Pancreas (tissue), 10 donors: Measurements from ENCODE around the gene DAB2IP. TPM values are rescaled to one million over a fixed set of nuclear protein-coding genes. Genes with fewer than 3 reads are reported as not detected.

Source experiments
- ATAC-seq, 4 donors: fragments of 200-7000 bp; cut with Tn5 transposase; one replicate each; pipeline versions ENCODE4 v1.8.0 to v1.9.1; 2020; ENCODE audit warnings: mild to moderate bottlenecking in 4 of 4, moderate library complexity in 4 of 4
- DNase-seq, 6 donors: peaks; one replicate each; pipeline ENCODE4 v3.0.0-alpha.2; 2020
- FAIRE-seq: peaks from 2 replicates; lab custom pipeline; 2012; peaks lifted over from hg19 to GRCh38; lab: Jason Lieb, UNC
- H3K27ac ChIP-seq, 4 donors: fragments of 200-600 bp; sonication (generic); 1 replicate in 3 of 4; 2 replicates in 1 of 4; pipeline versions ENCODE4 v1.5.0 to v1.8.0; 2020
- H3K27me3 ChIP-seq, 4 donors: fragments of 200-600 bp; one replicate each; pipeline ENCODE4 v1.8.0; 2021
- H3K36me3 ChIP-seq, 3 donors: fragments of 200-600 bp; sonication (generic) in 1 of 3; one replicate each; pipeline versions ENCODE4 v1.5.0 to v1.8.0; 2020 to 2021
- H3K4me1 ChIP-seq, 3 donors: fragments of 200-600 bp; one replicate each; pipeline ENCODE4 v1.8.0; 2021
- H3K4me3 ChIP-seq, 4 donors: fragments of 200-600 bp; sonication (generic) in 2 of 4; one replicate each; pipeline versions ENCODE4 v1.5.0 to v1.8.0; 2020 to 2021
- H3K9me3 ChIP-seq, 4 donors: fragments of 200-600 bp; one replicate each; pipeline ENCODE4 v1.8.0; 2021
- CTCF ChIP-seq, 4 donors: fragments of 200-600 bp; sonication (generic) in 3 of 4; IDR thresholded peaks; one replicate each; pipeline versions ENCODE4 v1.5.0 to v1.8.0; 2021; ENCODE audit warnings: antibody characterized with exemption in 4 of 4
- WGBS, 2 donors: extraction: QIAGEN DNeasy Blood & Tissue Kit; methylation state at CpG; one replicate each; pipeline ENCODE4 v1.1.7; 2013; 5-methylcytosine and 5-hydroxymethylcytosine counted together
- intact Hi-C, 3 donors: fragments of 100-400 bp; cut with DNase I; formaldehyde crosslinking; loops; one replicate each; pipeline versions ENCODE4 v1.11.1 to v1.14.2; 2022
- polyA plus RNA-seq, 2 donors: library from polyadenylated mRNA; stranded (reverse); fragments of 200-250 nt; gene quantifications; one replicate each; pipeline ENCODE4 v1.2.3, GENCODE V29; 2013
- total RNA-seq, 6 donors: library from RNA; stranded (reverse); fragmentation: NEBNext Ultra II Directional in 4 of 6; extraction: Animal tissue kit (Norgen Biotek cat#: 25700) in 4 of 6; gene quantifications; one replicate each; pipeline versions ENCODE4 v1.2.1 to v1.2.4, GENCODE V29; 2021 to 2023
- donor health status: healthy with polysubstance abuse.
- donor health status: DM: no; HTN: no; CAD: no; lungs with moderate emphysema.
- donor health status: DM: no; HTN: no; CAD: no.
- donor health status: control.
- donor health status: control.
- donor health status: Bipolar disorder and iron deficiency.
- donor health status: DM: yes; HTN: yes; CAD: no.
- donor health status: DM: no; HTN: no; CAD: no.
- donor health status: DM: no; HTN: no; CAD: no.
- donor health status: DM: yes; HTN: yes; CAD: no.

Gene DAB2IP
- total and polyA plus RNA-seq, 8 donors, result 14.7 to 52.1 (median 25.3) TPM

DNA sequence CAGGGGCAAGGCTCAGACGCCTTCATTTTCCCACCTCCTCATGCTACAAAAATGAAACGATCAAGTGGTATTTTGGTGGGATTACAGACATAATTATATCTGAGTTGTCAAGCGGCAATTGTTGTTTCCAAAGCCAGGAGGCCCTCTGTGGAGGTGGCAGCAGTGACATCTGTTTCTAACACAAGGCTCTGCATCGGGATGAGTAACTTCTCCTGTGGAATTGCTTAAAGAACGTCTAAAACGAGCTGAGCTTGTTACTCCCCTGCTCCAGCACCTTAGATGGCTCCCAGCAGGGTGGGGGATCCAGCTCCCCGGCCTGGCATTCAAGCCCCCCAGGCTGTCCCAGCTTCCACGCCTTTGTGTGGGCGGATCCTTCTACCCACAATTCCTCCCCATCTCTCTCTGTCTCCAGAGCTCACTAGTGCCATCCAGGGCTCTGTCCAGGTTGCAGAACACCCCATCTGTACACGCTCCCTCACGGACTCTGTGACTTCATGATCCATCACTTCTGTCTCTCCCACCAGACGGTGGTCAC is 36.8 kb downstream of the DAB2IP start:
- FAIRE-seq, result no peak
- intact Hi-C loops, result loop anchor here in 1 of 3 donors (5.0 kb wide), 2 partner anchors 136 to 299 kb away; no protein-coding TSS in a partner anchor
- peaks cover 0 to 4% (median 0%) of the 10 kb centered on the region in 3 donors for H3K4me1 ChIP-seq

DNA sequence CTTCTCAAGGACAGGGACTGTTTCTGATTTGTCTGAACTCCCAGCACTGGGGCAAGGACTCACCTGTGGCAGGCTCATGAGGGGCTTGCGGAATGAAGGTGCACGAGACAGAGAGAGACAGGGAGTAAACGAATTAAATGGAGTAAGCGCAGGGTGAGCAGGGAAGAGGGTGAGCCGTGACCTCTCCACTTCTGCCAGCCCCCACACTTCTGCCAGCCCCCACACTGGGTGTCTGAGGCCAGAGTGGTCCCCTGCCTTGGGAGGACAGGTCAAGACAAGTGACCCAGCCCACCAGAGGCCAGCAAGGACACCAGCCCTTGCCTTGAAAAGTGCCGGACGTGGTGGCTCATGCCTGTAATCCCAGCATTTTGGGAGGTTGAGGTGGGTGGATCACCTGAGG is 37.2 kb downstream of the DAB2IP start:
- Histone ChIP-seq H3K4me1 (peaks cover 0 to 4% (median 0%) of the 10 kb centered on the region in 3 donors), H3K27me3 (no peaks in the 10 kb centered on the region), H3K27ac (no peak overlapping the region), H3K9me3 (no peaks in the 10 kb centered on the region), H3K36me3 (no peaks in the 10 kb centered on the region), H3K4me3 (no peak overlapping the region)
- no peak for TF ChIP-seq CTCF (IDR thresholded peaks at IDR 0.05)
- no peak for FAIRE-seq
- intact Hi-C loops, result loop anchor here in 1 of 3 donors (5.0 kb wide), 2 partner anchors 136 to 299 kb away; no protein-coding TSS in a partner anchor
- no peak for ATAC-seq
- 92 to 93% methylated on average over 7 of the region's 7 CpGs for WGBS, 2 donors
- peak in 2 of 6 donors; percentile 34 to 39 for DNase-seq

More for the DNA sequence above, 36.8 kb downstream of the DAB2IP start:
- no peaks in the 10 kb centered on the region for H3K27me3 ChIP-seq
- H3K9me3 ChIP-seq, result no peaks in the 10 kb centered on the region
- no peak for TF ChIP-seq CTCF (IDR thresholded peaks at IDR 0.05)
- H3K36me3 ChIP-seq, result no peaks in the 10 kb centered on the region
- no peak overlapping the region for H3K4me3 ChIP-seq
- H3K27ac ChIP-seq, result no peak overlapping the region
- ATAC-seq (no peak), DNase-seq (peak in 2 of 6 donors; percentile 21 to 28)
- WGBS, 2 donors, result 78 to 83% methylated on average over 12 of the region's 12 CpGs

- no peak for FAIRE-seq
- Histone ChIP-seq H3K36me3 (no peaks in the 10 kb centered on the region), H3K9me3 (no peaks in the 10 kb centered on the region), H3K27ac (no peak overlapping the region), H3K4me3 (no peak overlapping the region), H3K27me3 (no peaks in the 10 kb centered on the region), H3K4me1 (peaks cover 0 to 4% (median 0%) of the 10 kb centered on the region in 3 donors)
- ATAC-seq, result no peak
- 91 to 96% methylated on average over 9 of the region's 9 CpGs for WGBS, 2 donors
- DNase-seq, result peak in 1 of 6 donors; percentile 32
- TF ChIP-seq CTCF (IDR thresholded peaks at IDR 0.05), result no peak
- intact Hi-C loops, result loop anchor here in 1 of 3 donors (5.0 kb wide), 2 partner anchors 137 to 298 kb away; no protein-coding TSS in a partner anchor
Measured at GRCh38 chr9:121689461-121690157, 38.2 kb downstream of the DAB2IP start.

DNA sequence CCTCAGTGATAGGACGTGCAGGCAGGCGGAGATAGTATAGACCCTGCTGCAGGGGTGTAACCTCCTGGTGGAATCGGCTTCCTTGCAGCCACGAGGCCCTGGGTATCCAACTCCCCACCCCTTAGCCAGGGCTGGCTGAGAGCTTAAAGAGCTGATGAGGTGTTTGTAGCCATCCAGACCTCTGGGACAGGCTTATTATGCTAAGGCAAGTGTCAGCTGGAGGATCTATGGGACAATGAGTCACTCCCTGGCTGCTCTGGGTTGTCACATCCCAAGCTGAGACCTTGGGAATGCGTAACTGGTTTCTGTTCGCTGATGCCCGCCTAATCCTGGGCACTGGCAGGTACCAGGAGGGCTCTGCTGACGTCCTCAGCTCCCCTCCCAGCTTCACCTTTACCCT is 38.9 kb downstream of the DAB2IP start:
- peak overlapping the region in 1 of 4 donors; percentile 37 for H3K27ac ChIP-seq
- no peaks in the 10 kb centered on the region for H3K9me3 ChIP-seq
- no peak for FAIRE-seq
- no peak for TF ChIP-seq CTCF (IDR thresholded peaks at IDR 0.05)
- H3K27me3 ChIP-seq, result no peaks in the 10 kb centered on the region
- intact Hi-C loops, result no loop called here
- peak in 1 of 6 donors; percentile 13 for DNase-seq
- H3K4me3 ChIP-seq, result no peak overlapping the region
- H3K4me1 ChIP-seq, result peaks cover 0 to 4% (median 0%) of the 10 kb centered on the region in 3 donors
- no peaks in the 10 kb centered on the region for H3K36me3 ChIP-seq
- ATAC-seq, result peak in 1 of 4 donors; percentile 11
- WGBS, 2 donors, result 80 to 88% methylated on average over 8 of the region's 8 CpGs
